IMR-90 (cell line): ENCODE data around the gene ZCCHC12. TPM values are rescaled to one million over a fixed set of nuclear protein-coding genes. Genes with fewer than 3 reads are reported as not detected.

Experiments used
- ATAC-seq: fragments of 200-7000 bp; cut with Tn5 transposase; 2 replicates; pipeline ENCODE4 v1.9.1; 2020; ENCODE audit warnings: low read depth, mild to moderate bottlenecking, moderate library complexity
- BruUV-seq: library from RNA; stranded (reverse); fragments of 400-500 nt; replicated peaks from 2 replicates; lab custom pipeline; 2021; lab: Mats Ljungman, UMichigan
- CTCF ChIA-PET: fragments of 300-600 bp; formaldehyde crosslinking; extraction: SDS; loops from one replicate; lab custom pipeline; 2021; ENCODE audit warnings: antibody characterized with exemption; lab: Yijun Ruan, JAX
- POLR2A ChIA-PET: fragments of 300-600 bp; sonication (Branson Sonifier 250); formaldehyde crosslinking; loops from one replicate; lab custom pipeline; 2022; ENCODE audit warnings: antibody characterized with exemption; ENCODE audit not compliant: unreplicated experiment; lab: Charles Lee
- DNase-seq: peaks from one replicate; pipeline ENCODE4 v3.0.0; 2013
- H2AFZ ChIP-seq: replicated peaks from 2 replicates; pipeline ENCODE3; 2013; ENCODE audit warnings: low read length, mild to moderate bottlenecking; ENCODE audit not compliant: poor library complexity
- H2AK5ac ChIP-seq: 2 replicates; pipeline ENCODE4 v1.6.1; 2013; ENCODE audit warnings: low read depth, low read length, inconsistent platforms
- H2AK9ac ChIP-seq: replicated peaks from 2 replicates; pipeline ENCODE3; 2013; ENCODE audit warnings: mild to moderate bottlenecking, low read depth, low read length, moderate library complexity; ENCODE audit not compliant: poor library complexity
- H2BK120ac ChIP-seq: 2 replicates; pipeline ENCODE4 v1.6.1; 2013; ENCODE audit warnings: low read depth, low read length, inconsistent platforms
- H2BK15ac ChIP-seq: 3 replicates; pipeline ENCODE4 v1.6.1; 2013; ENCODE audit warnings: low read depth, low read length, inconsistent platforms
- H2BK20ac ChIP-seq: 2 replicates; pipeline ENCODE4 v1.6.1; 2013; ENCODE audit warnings: low read depth, mild to moderate bottlenecking, inconsistent platforms, low read length, moderate library complexity
- H2BK5ac ChIP-seq: 2 replicates; pipeline ENCODE4 v1.6.1; 2013; ENCODE audit warnings: mild to moderate bottlenecking, low read depth, low read length, inconsistent platforms; ENCODE audit not compliant: poor library complexity, severe bottlenecking
- H3K14ac ChIP-seq: replicated peaks from 2 replicates; pipeline ENCODE4 v1.6.1; 2013; ENCODE audit warnings: low read depth, low read length, inconsistent platforms
- H3K18ac ChIP-seq: 2 replicates; pipeline ENCODE4 v1.6.1; 2013; ENCODE audit warnings: low read depth, low read length, control low read depth
- H3K23ac ChIP-seq: 2 replicates; pipeline ENCODE4 v1.6.1; 2013; ENCODE audit warnings: low read depth, low read length, inconsistent platforms
- H3K27ac ChIP-seq: 2 replicates; pipeline ENCODE4 v1.5.1; 2013; ENCODE audit warnings: mild to moderate bottlenecking, control low read depth, low read length; ENCODE audit not compliant: insufficient read depth
- H3K27me3 ChIP-seq: 2 replicates; pipeline ENCODE4 v1.6.1; 2013; ENCODE audit warnings: low read length; ENCODE audit not compliant: control insufficient read depth, insufficient read depth
- H3K36me3 ChIP-seq: 2 replicates; pipeline ENCODE4 v1.6.1; 2013; ENCODE audit warnings: low read length, mixed read lengths; ENCODE audit not compliant: control insufficient read depth, insufficient read depth
- H3K4ac ChIP-seq: 2 replicates; pipeline ENCODE4 v1.6.1; 2013; ENCODE audit warnings: low read depth, low read length, inconsistent platforms
- H3K4me1 ChIP-seq: 2 replicates; pipeline ENCODE4 v1.6.1; 2013; ENCODE audit warnings: low read length, mixed read lengths; ENCODE audit not compliant: control insufficient read depth, insufficient read depth
- H3K4me2 ChIP-seq: 2 replicates; pipeline ENCODE4 v1.6.1; 2013; ENCODE audit warnings: low read depth, mild to moderate bottlenecking, control low read depth, low read length, moderate library complexity
- H3K4me3 ChIP-seq: 2 replicates; pipeline ENCODE4 v1.5.1; 2013; ENCODE audit warnings: low read depth, mild to moderate bottlenecking, control low read depth, low read length, moderate library complexity; ENCODE audit not compliant: insufficient read depth
- H3K56ac ChIP-seq: 2 replicates; pipeline ENCODE4 v1.6.1; 2013; ENCODE audit warnings: low read length, inconsistent platforms; ENCODE audit not compliant: insufficient read depth; ENCODE audit errors: extremely low read depth
- H3K79me1 ChIP-seq, 2 experiments: 2 replicates each; pipeline ENCODE4 v1.6.1; 2013; ENCODE audit warnings: low read length in 2 of 2, inconsistent platforms in 1 of 2, low read depth in 1 of 2
- H3K9ac ChIP-seq: 2 replicates; pipeline ENCODE4 v1.6.1; 2013; ENCODE audit warnings: low read depth, low read length, control low read depth
- H3K9me1 ChIP-seq: 2 replicates; pipeline ENCODE4 v1.6.1; 2013; ENCODE audit warnings: low read length, inconsistent platforms; ENCODE audit not compliant: insufficient read depth
- H3K9me3 ChIP-seq: 2 replicates; pipeline ENCODE4 v1.6.1; 2013; ENCODE audit warnings: low read length; ENCODE audit not compliant: control insufficient read depth, insufficient read depth
- H4K20me1 ChIP-seq: 2 replicates; pipeline ENCODE4 v1.6.1; 2013; ENCODE audit warnings: low read length, inconsistent platforms; ENCODE audit not compliant: insufficient read depth
- H4K5ac ChIP-seq: 2 replicates; pipeline ENCODE4 v1.6.1; 2013; ENCODE audit warnings: mild to moderate bottlenecking, low read depth, low read length, control low read depth
- H4K8ac ChIP-seq, 2 experiments: 2 replicates each; pipeline ENCODE4 v1.6.1; 2013; ENCODE audit warnings: low read depth in 2 of 2, low read length in 2 of 2, control low read depth in 1 of 2, inconsistent platforms in 1 of 2
- H4K91ac ChIP-seq: 2 replicates; pipeline ENCODE4 v1.6.1; 2013; ENCODE audit warnings: low read depth, low read length, inconsistent platforms; ENCODE audit not compliant: insufficient read depth
- BHLHE40 ChIP-seq: fragments of 150-350 bp; IDR thresholded peaks from 2 replicates; pipeline ENCODE4 v1.6.1; 2016; ENCODE audit warnings: mild to moderate bottlenecking, low read depth, low read length
- CEBPB ChIP-seq: IDR thresholded peaks from 2 replicates; pipeline ENCODE4 v1.6.1; 2012; ENCODE audit warnings: low read depth, low read length, improper control_type of control experiment
- CHD1 ChIP-seq: IDR thresholded peaks from 2 replicates; pipeline ENCODE4 v1.6.1; 2012; ENCODE audit warnings: low read depth, low read length, improper control_type of control experiment
- FOS ChIP-seq: fragments of 150-350 bp; IDR thresholded peaks from 2 replicates; pipeline ENCODE4 v1.6.1; 2016; ENCODE audit warnings: low read depth, low read length
- MAFK ChIP-seq: IDR thresholded peaks from 2 replicates; pipeline ENCODE4 v1.6.1; 2012; ENCODE audit warnings: low read depth, low read length, improper control_type of control experiment
- MAZ ChIP-seq: IDR thresholded peaks from 2 replicates; pipeline ENCODE4 v1.6.1; 2012; ENCODE audit warnings: low read depth, mild to moderate bottlenecking, low read length, improper control_type of control experiment, moderate library complexity, borderline replicate concordance
- MXI1 ChIP-seq: IDR thresholded peaks from 2 replicates; pipeline ENCODE4 v1.6.1; 2012; ENCODE audit warnings: low read depth, mild to moderate bottlenecking, low read length, moderate library complexity, borderline replicate concordance
- NFE2L2 ChIP-seq: fragments of 150-350 bp; IDR thresholded peaks from 2 replicates; pipeline ENCODE4 v1.6.1; 2016; ENCODE audit warnings: low read depth, mild to moderate bottlenecking, low read length
- RCOR1 ChIP-seq: IDR thresholded peaks from 2 replicates; pipeline ENCODE4 v1.6.1; 2012; ENCODE audit warnings: mild to moderate bottlenecking, low read length, improper control_type of control experiment; ENCODE audit not compliant: insufficient replicate concordance
- RFX5 ChIP-seq: IDR thresholded peaks from 2 replicates; pipeline ENCODE4 v1.8.0; 2012; ENCODE audit warnings: low read depth, mild to moderate bottlenecking, low read length, moderate library complexity
- SMC3 ChIP-seq: fragments of 150-350 bp; IDR thresholded peaks from 2 replicates; pipeline ENCODE4 v1.6.1; 2016; ENCODE audit warnings: low read depth, mild to moderate bottlenecking, antibody characterized with exemption, low read length, moderate library complexity
- WGBS, 2 experiments: methylation state at CpG; one replicate each; pipeline versions ENCODE4 v1.1.5 to v1.1.7; 2013; ENCODE audit warnings: missing lambda C conversion rate in 2 of 2; ENCODE audit not compliant: insufficient read length in 1 of 2; ENCODE audit errors: extremely low coverage in 2 of 2; 5-methylcytosine and 5-hydroxymethylcytosine counted together
- dilution Hi-C: fragments of 300-500 bp; cut with HindIII; formaldehyde crosslinking; loops from one replicate; pipeline ENCODE4 v1.14.3; 2018; ENCODE audit warnings: low sequenced_read_pairs; ENCODE audit not compliant: unreplicated experiment
- in situ Hi-C: fragments of 300-500 bp; cut with MboI; formaldehyde crosslinking; loops from 3 replicates; pipeline ENCODE4 v1.14.3; 2019; ENCODE audit warnings: low sequenced_read_pairs, inconsistent platforms, mixed read lengths
- intact Hi-C: fragments of 100-400 bp; cut with micrococcal nuclease; formaldehyde crosslinking; loops from 2 replicates; pipeline ENCODE4 v1.10.0; 2022
- polyA plus RNA-seq, 3 experiments: library from polyadenylated mRNA; depleted of rRNA; stranded (reverse); fragments of >200 nt; gene quantifications; 2 replicates each; pipeline ENCODE4 v1.2.3, GENCODE V29; 2012; ENCODE audit warnings: low replicate concordance in 1 of 3
- total RNA-seq: library from RNA; depleted of rRNA; stranded (reverse); fragments of >200 nt; gene quantifications from 2 replicates; pipeline ENCODE4 v1.2.3, GENCODE V29; 2012
- TF ChIP-seq, protein P1 (sequence below): fragments of 150-350 bp; IDR thresholded peaks from 2 replicates; pipeline ENCODE4 v1.6.1; 2016; ENCODE audit warnings: low read depth, mild to moderate bottlenecking, low read length, moderate library complexity, borderline replicate concordance
- TF ChIP-seq, protein P2 (sequence below): fragments of 150-350 bp; IDR thresholded peaks from 2 replicates; pipeline ENCODE4 v1.6.1; 2017; ENCODE audit warnings: mild to moderate bottlenecking, antibody characterized with exemption, low read length, low read depth
- TF ChIP-seq, protein P3 (sequence below): conservative IDR thresholded peaks from 2 replicates; pipeline ENCODE4 v1.5.1; 2012; ENCODE audit warnings: mild to moderate bottlenecking, low read depth, low read length, improper control_type of control experiment

Gene ZCCHC12
- total and polyA plus RNA-seq, 2 of the 4 experiments (the other 2 are of a cell fraction): under 0.01 to 0.07 TPM

DNA sequence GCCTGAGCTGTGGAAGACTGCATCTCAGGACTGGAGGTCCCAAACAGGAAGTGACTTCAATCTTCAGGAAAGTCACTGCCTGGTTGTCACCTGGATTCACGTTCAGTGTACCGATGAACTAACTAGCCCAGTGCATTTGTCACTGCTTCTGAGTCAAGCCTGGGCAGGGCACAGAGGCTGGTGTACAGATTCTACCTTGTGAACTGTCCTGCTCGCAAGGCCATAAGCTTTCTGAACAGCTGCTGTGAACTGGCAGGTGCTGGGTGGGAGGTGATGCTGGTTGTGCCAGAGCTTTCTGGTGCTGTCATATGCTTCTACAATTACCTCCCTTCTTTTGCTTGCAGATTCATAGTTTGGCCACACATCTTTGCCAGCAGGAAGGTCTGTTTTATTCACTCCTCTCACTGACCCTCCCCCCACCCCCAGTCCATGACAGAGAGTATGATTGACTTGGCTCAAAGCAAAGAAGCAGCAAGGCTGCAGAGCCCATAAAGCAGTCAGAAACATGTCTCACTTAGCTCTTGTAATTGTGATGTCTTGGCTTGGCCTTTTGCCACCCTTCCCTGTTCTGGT, 40.5 kb downstream of the ZCCHC12 start:
- in situ Hi-C loops: no loop called here
- Histone ChIP-seq H2BK5ac (no peak overlapping the region), H3K27ac (no peak overlapping the region), H3K23ac (no peak overlapping the region), H2AK9ac (no peak overlapping the region), H3K14ac (no peak overlapping the region), H2BK15ac (no peak overlapping the region), H3K9me1 (no peaks in the 10 kb centered on the region), H3K4ac (no peak overlapping the region), H2BK20ac (no peak overlapping the region), H4K20me1 (no peaks in the 10 kb centered on the region), H2AK5ac (no peak overlapping the region), H2BK120ac (no peak overlapping the region), H4K5ac (no peak overlapping the region), H3K9me3 (no peaks in the 10 kb centered on the region), H3K36me3 (no peaks in the 10 kb centered on the region), H3K56ac (no peak overlapping the region), H4K8ac (no peak overlapping the region), H3K18ac (no peak overlapping the region), H2AFZ (no peak overlapping the region), H3K4me2 (no peak overlapping the region), H3K9ac (no peak overlapping the region), H4K91ac (no peak overlapping the region), H3K4me1 (no peaks in the 10 kb centered on the region), H3K27me3 (peaks cover 2% of the 10 kb centered on the region), H3K79me1 (no peaks in the 10 kb centered on the region), H3K4me3 (no peak overlapping the region)
- DNase-seq (no peak), ATAC-seq (no peak)
- no peak for TF ChIP-seq MXI1
- TF ChIP-seq, protein P1, sequence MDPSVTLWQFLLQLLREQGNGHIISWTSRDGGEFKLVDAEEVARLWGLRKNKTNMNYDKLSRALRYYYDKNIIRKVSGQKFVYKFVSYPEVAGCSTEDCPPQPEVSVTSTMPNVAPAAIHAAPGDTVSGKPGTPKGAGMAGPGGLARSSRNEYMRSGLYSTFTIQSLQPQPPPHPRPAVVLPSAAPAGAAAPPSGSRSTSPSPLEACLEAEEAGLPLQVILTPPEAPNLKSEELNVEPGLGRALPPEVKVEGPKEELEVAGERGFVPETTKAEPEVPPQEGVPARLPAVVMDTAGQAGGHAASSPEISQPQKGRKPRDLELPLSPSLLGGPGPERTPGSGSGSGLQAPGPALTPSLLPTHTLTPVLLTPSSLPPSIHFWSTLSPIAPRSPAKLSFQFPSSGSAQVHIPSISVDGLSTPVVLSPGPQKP: no peak
- TF ChIP-seq RCOR1: no peak
- no peak for TF ChIP-seq BHLHE40
- TF ChIP-seq, protein P2, sequence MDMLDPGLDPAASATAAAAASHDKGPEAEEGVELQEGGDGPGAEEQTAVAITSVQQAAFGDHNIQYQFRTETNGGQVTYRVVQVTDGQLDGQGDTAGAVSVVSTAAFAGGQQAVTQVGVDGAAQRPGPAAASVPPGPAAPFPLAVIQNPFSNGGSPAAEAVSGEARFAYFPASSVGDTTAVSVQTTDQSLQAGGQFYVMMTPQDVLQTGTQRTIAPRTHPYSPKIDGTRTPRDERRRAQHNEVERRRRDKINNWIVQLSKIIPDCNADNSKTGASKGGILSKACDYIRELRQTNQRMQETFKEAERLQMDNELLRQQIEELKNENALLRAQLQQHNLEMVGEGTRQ: no peak
- no peak for TF ChIP-seq FOS
- no peak for TF ChIP-seq MAZ
- no peak for TF ChIP-seq NFE2L2
- no peak for TF ChIP-seq RFX5
- TF ChIP-seq CHD1: no peak
- no peak for TF ChIP-seq CEBPB
- no peak for TF ChIP-seq SMC3
- TF ChIP-seq MAFK: no peak
- TF ChIP-seq, protein P3, sequence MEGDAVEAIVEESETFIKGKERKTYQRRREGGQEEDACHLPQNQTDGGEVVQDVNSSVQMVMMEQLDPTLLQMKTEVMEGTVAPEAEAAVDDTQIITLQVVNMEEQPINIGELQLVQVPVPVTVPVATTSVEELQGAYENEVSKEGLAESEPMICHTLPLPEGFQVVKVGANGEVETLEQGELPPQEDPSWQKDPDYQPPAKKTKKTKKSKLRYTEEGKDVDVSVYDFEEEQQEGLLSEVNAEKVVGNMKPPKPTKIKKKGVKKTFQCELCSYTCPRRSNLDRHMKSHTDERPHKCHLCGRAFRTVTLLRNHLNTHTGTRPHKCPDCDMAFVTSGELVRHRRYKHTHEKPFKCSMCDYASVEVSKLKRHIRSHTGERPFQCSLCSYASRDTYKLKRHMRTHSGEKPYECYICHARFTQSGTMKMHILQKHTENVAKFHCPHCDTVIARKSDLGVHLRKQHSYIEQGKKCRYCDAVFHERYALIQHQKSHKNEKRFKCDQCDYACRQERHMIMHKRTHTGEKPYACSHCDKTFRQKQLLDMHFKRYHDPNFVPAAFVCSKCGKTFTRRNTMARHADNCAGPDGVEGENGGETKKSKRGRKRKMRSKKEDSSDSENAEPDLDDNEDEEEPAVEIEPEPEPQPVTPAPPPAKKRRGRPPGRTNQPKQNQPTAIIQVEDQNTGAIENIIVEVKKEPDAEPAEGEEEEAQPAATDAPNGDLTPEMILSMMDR: no peak
- POLR2A ChIA-PET: no interaction called here
- BruUV-seq: no TSS peak
- CTCF ChIA-PET: no interaction called here
- intact Hi-C loops: no loop called here
- dilution Hi-C loops: no loop called here
- WGBS, 2 experiments: 60% methylated on average over 2 of the region's 3 CpGs; no CpG with 5 or more reads in 1 of the 2 experiments
